Measurements from ENCODE around the gene MAN2A1. TPM values are rescaled to one million over a fixed set of nuclear protein-coding genes. Genes with fewer than 3 reads are reported as not detected.
"Not testable (repeated sequence)": the region's sequence is repeated elsewhere in the genome, so short reads cannot be mapped to it uniquely, and the experiment has no call there.

The MAN2A1 gene
- total RNA-seq, 1 donor from 2014 or later = 105 TPM

- no peak for DNase-seq (ENCODE audit: low spot score)
Observed at GRCh38 chr5:109866051-109866450, 176.3 kb downstream of the MAN2A1 start.

GRCh38 chr5:109868737-109869136, 179.0 kb downstream of the MAN2A1 start:
- DNase-seq (ENCODE audit: low spot score) = no peak

GRCh38 chr5:109873687-109874086, 184.0 kb downstream of the MAN2A1 start:
- no peak for DNase-seq (ENCODE audit: low spot score)

- DNase-seq (ENCODE audit: low spot score) = no peak
Observed at GRCh38 chr5:109874108-109874507, 184.4 kb downstream of the MAN2A1 start.

GRCh38 chr5:109876030-109876725, 186.5 kb downstream of the MAN2A1 start:
- no peak for DNase-seq (ENCODE audit: low spot score)

GRCh38 chr5:109876941-109877669, 187.4 kb downstream of the MAN2A1 start:
- DNase-seq (ENCODE audit: low spot score) = no peak

- DNase-seq (ENCODE audit: low spot score) = no peak
Observed at GRCh38 chr5:109877670-109878045, 187.9 kb downstream of the MAN2A1 start.

- DNase-seq (ENCODE audit: low spot score) = no peak
Observed at GRCh38 chr5:109878887-109879286, 189.2 kb downstream of the MAN2A1 start.

GRCh38 chr5:109880907-109881685, 191.4 kb downstream of the MAN2A1 start:
- DNase-seq (ENCODE audit: low spot score) = no peak

GRCh38 chr5:109882546-109882945, 192.8 kb downstream of the MAN2A1 start:
- no peak for DNase-seq (ENCODE audit: low spot score)

- no peak for DNase-seq (ENCODE audit: low spot score)
Observed at GRCh38 chr5:109884676-109885075, 194.9 kb downstream of the MAN2A1 start.

GRCh38 chr5:109885205-109885604, 195.5 kb downstream of the MAN2A1 start:
- no peak for DNase-seq (ENCODE audit: low spot score)

GRCh38 chr5:109888989-109889388, 199.3 kb downstream of the MAN2A1 start:
- no peak for DNase-seq (ENCODE audit: low spot score)

GRCh38 chr5:109893271-109893670, 203.5 kb downstream of the MAN2A1 start:
- not testable (repeated sequence) for DNase-seq (ENCODE audit: low spot score)

- no peak for DNase-seq (ENCODE audit: low spot score)
Observed at GRCh38 chr5:109898269-109899162, 208.8 kb downstream of the MAN2A1 start.

GRCh38 chr5:109899163-109899535, 209.4 kb downstream of the MAN2A1 start:
- DNase-seq (ENCODE audit: low spot score) = no peak

- DNase-seq (ENCODE audit: low spot score) = no peak
Observed at GRCh38 chr5:109900461-109900860, 210.7 kb downstream of the MAN2A1 start.

- DNase-seq (ENCODE audit: low spot score) = no peak
Observed at GRCh38 chr5:109900911-109901627, 211.3 kb downstream of the MAN2A1 start.

GRCh38 chr5:109901628-109901981, 211.9 kb downstream of the MAN2A1 start:
- no peak for DNase-seq (ENCODE audit: low spot score)

- DNase-seq (ENCODE audit: low spot score) = no peak
Observed at GRCh38 chr5:109903061-109903460, 213.3 kb downstream of the MAN2A1 start.

- no peak for DNase-seq (ENCODE audit: low spot score)
Observed at GRCh38 chr5:109905906-109906305, 216.2 kb downstream of the MAN2A1 start.
